ENCODE data around the gene CD300A. TPM values are rescaled to one million over a fixed set of nuclear protein-coding genes. Genes with fewer than 3 reads are reported as not detected.
A peak's percentile ranks its signal among the peaks of the same experiment; 100 is the strongest.
"Not testable (repeated sequence)": the region's sequence is repeated elsewhere in the genome, so short reads cannot be mapped to it uniquely, and the experiment has no call there.

CD300A gene
- total and polyA plus RNA-seq, 10 donors: 34.2 to 142 (median 107) TPM

DNA sequence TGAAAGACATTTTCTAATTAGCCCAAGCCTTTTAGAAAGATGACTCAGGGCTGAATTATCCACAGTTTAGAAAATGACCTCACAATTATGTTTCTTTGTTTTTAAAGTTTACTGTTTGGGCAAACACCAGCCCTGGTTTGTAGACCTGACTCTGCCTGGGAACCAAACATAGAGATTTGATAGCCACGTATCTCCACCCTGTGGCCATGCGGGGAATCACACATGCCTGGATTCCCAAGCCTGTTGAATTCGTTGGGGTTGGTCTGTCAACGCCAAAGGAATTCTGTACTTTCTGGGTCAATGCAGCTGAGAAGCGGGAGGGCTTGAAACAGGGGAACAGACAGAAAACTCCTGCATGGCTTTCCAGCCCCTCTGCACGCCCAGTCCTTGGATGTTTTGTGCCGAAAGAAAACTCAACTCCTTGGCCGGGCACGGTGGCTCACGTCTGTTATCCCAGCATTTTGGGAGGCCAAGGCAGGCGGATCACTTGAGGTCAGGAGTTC is 26.9 kb downstream of the CD300A start:
- DNase-seq: peak; percentile 87
- no peak for TF ChIP-seq POLR2A (IDR thresholded peaks at IDR 0.05)
- TF ChIP-seq POLR2AphosphoS5 (IDR thresholded peaks at IDR 0.05): peak in 1 of 3 donors; percentile 43
- TF ChIP-seq CTCF (IDR thresholded peaks at IDR 0.05 in 8 of 11, conservative IDR thresholded peaks at IDR 0.05 in 3 of 11): peak; percentile 83 to 98 (median 93)

DNA sequence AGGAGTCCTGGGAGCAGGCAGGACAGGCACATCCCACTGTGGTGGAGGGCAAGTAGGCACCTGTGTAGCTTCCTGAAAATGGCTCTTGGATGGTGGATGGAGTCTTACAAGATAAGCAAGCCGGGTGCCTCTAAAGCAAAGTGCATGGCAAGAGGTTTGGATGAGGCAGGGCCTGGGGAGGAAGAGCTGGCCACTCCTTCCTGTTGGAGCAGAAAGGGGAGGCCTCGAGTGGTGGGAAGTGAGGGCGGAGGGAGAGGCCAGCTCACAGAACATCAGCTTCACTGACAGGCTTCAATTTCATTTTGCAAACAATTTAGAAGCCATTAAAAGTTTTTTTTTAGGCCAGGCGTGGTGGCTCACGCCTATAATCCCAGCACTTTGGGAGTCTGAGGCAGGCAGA is 31.0 kb downstream of the CD300A start:
- no peak for TF ChIP-seq CTCF (IDR thresholded peaks at IDR 0.05 in 8 of 11, conservative IDR thresholded peaks at IDR 0.05 in 3 of 11)
- no peak for TF ChIP-seq POLR2A (IDR thresholded peaks at IDR 0.05)
- no peak for TF ChIP-seq POLR2AphosphoS5 (IDR thresholded peaks at IDR 0.05)
- Histone ChIP-seq H3K4me3 (no peak overlapping the region), H3K27ac (no peak overlapping the region), H3K4me1 (peaks cover 0 to 16% (median 4%) of the 10 kb centered on the region in 6 donors), H3K27me3 (replicated peaks in 1 of 7) (peaks cover 0 to 5% (median 0%) of the 10 kb centered on the region in 7 donors), H3K9me3 (no peaks in the 10 kb centered on the region), H3K36me3 (no peaks in the 10 kb centered on the region)
- 53 to 69% (median 59%) methylated on average over 5 of the region's 5 CpGs for WGBS, 5 donors
- no peak for DNase-seq
- intact Hi-C loops (cut with DNase I; ENCODE audit: low total_unique reads): loop anchor here (10.0 kb wide), 1 partner anchor 123 kb away; no protein-coding TSS in a partner anchor

More for the DNA sequence above, 26.9 kb downstream of the CD300A start:
- intact Hi-C loops (cut with DNase I; ENCODE audit: low total_unique reads): loop anchor here (10.0 kb wide), 1 partner anchor 119 kb away; no protein-coding TSS in a partner anchor
- Histone ChIP-seq H3K4me3 (no peak overlapping the region), H3K9me3 (no peaks in the 10 kb centered on the region), H3K4me1 (peaks cover 0 to 30% (median 4%) of the 10 kb centered on the region in 6 donors), H3K36me3 (peaks cover 0 to 3% (median 0%) of the 10 kb centered on the region in 6 donors), H3K27me3 (replicated peaks in 1 of 7) (peaks cover 0 to 5% (median 0%) of the 10 kb centered on the region in 7 donors), H3K27ac (peak overlapping the region in 1 of 8 donors; percentile 11)
- WGBS, 5 donors: 38 to 48% (median 43%) methylated on average over 11 of the region's 11 CpGs

- Histone ChIP-seq H3K36me3 (no peaks in the 10 kb centered on the region), H3K27me3 (replicated peaks in 1 of 7) (peaks cover 0 to 5% (median 0%) of the 10 kb centered on the region in 7 donors), H3K9me3 (no peaks in the 10 kb centered on the region), H3K4me1 (peaks cover 0 to 4% (median 0%) of the 10 kb centered on the region in 6 donors), H3K27ac (no peak overlapping the region), H3K4me3 (no peak overlapping the region)
- intact Hi-C loops (cut with DNase I; ENCODE audit: low total_unique reads): loop anchor here (10.0 kb wide), 1 partner anchor 125 kb away; no protein-coding TSS in a partner anchor
- DNase-seq: no peak
- 85 to 90% (median 86%) methylated on average over 3 of the region's 3 CpGs for WGBS, 5 donors
- no peak for TF ChIP-seq POLR2AphosphoS5 (IDR thresholded peaks at IDR 0.05)
- TF ChIP-seq CTCF (IDR thresholded peaks at IDR 0.05 in 8 of 11, conservative IDR thresholded peaks at IDR 0.05 in 3 of 11): no peak
- no peak for TF ChIP-seq POLR2A (IDR thresholded peaks at IDR 0.05)
Observed at GRCh38 chr17:74499992-74500391, 33.6 kb downstream of the CD300A start.

- no peaks in the 10 kb centered on the region for H3K27me3 ChIP-seq (replicated peaks in 1 of 7)
- intact Hi-C loops (cut with DNase I; ENCODE audit: low total_unique reads): no loop called here
- no peaks in the 10 kb centered on the region for H3K9me3 ChIP-seq
- no peak overlapping the region for H3K27ac ChIP-seq
- TF ChIP-seq CTCF (IDR thresholded peaks at IDR 0.05 in 8 of 11, conservative IDR thresholded peaks at IDR 0.05 in 3 of 11): no peak
- no peaks in the 10 kb centered on the region for H3K36me3 ChIP-seq
- no peaks in the 10 kb centered on the region for H3K4me1 ChIP-seq
- 76 to 87% (median 77%) methylated on average over 6 of the region's 6 CpGs for WGBS, 5 donors
- no peak overlapping the region for H3K4me3 ChIP-seq
- no peak for DNase-seq
Observed at GRCh38 chr17:74502861-74503260, 36.4 kb downstream of the CD300A start.

- H3K4me3 ChIP-seq; H3K4me1 ChIP-seq; H3K36me3 ChIP-seq; H3K27me3 ChIP-seq (replicated peaks in 1 of 7); H3K27ac ChIP-seq; intact Hi-C loops (cut with DNase I; ENCODE audit: low total_unique reads); DNase-seq; H3K9me3 ChIP-seq: not testable (repeated sequence)
- WGBS, 5 donors: 59 to 89% (median 72%) methylated on average over 5 of the region's 5 CpGs
Observed at GRCh38 chr17:74503949-74504348, 37.5 kb downstream of the CD300A start.

Data from spleen (tissue), 11 donors.